Measurements from ENCODE around the gene AFAP1.

DNA sequence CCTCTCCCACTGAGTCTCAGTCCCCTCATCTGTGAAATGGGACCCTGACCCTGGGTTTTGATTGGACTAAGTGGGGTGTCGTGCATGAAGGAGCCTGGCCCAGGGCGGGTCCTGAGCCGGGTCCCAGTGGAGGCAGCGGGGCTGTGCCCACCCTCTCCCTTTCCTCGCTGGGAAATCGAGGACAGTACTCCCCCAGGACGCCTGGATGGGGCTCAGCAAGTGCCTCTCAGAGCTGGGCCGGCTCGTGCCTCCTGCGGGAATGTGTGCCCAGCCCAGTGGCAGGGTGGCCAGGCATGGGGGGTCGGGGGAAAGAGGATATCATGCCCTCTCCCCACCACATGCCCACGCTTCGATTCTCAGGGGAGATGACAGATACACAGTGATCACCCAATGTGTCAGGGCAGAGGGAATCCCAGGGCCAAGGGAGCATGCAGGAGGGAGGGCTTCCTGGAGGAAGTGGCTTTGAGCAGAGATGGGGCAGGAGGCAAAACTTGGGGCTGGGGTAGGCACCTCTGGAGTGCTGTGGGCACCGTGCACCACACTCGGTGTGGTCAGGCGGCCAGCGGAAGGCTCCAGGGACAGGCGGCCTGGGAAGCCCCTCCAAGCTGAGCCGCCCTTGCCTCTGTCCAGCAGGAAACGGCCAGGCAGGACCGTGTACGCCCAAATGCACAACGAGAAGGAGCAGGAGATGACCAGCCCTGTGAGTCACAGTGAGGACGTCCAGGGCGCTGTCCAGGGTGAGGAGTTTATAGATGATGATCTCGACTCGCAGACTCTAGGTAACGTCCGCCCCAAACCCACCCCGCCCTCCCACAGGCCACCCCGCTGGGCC lies 203.0 kb downstream of the AFAP1 start:
- no peak for TF ChIP-seq CTCF (IDR thresholded peaks at IDR 0.05)
- TF ChIP-seq POLR2A (IDR thresholded peaks at IDR 0.05), result no peak
